NCI-H460 (cell line): ENCODE data around the gene CAND1. TPM values are rescaled to one million over a fixed set of nuclear protein-coding genes. Genes with fewer than 3 reads are reported as not detected.
"Not testable (repeated sequence)": the region's sequence is repeated elsewhere in the genome, so short reads cannot be mapped to it uniquely, and the experiment has no call there.

Source experiments
- DNase-seq: peaks from one replicate; pipeline ENCODE4 v3.0.0-alpha.2; 2016; ENCODE audit warnings: low read depth; ENCODE audit errors: extremely low read depth
- total RNA-seq: library from RNA; depleted of rRNA; stranded (reverse); fragments of >200 nt; shearing (Covaris generic); gene quantifications from 2 replicates; pipeline ENCODE4 v1.2.3, GENCODE V29; 2014

CAND1 gene
- total RNA-seq, 1 experiment from 2014 or later: 82.8 TPM

DNA sequence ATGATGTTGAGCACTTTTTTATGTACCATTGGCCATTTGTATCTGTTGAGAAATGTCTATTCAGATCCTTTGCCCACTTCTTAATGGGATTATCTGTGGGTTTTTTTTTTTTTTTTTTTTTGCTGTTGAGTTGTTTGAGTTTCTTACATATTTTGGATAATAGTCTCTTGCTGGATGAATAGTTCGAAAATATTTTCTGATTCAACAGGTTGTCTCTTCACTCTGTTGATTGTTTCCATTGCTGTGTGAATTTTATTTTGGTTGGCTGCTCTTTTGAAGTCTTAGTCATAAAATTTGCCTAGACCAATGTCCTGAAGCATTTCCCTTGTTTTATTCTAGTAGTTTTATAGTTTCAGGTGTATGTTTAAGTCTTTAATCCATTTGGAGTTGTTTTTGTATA lies 64.5 kb downstream of the CAND1 start:
- no peak for DNase-seq

- DNase-seq: no peak
These were observed 69.3 kb downstream of the CAND1 start for GRCh38 chr12:67338426-67338825.

- DNase-seq: no peak
These were observed 70.4 kb downstream of the CAND1 start for GRCh38 chr12:67339530-67339929.

GRCh38 chr12:67341086-67341485 lies 71.9 kb downstream of the CAND1 start:
- not testable (repeated sequence) for DNase-seq

- DNase-seq: no peak
These were observed 76.0 kb downstream of the CAND1 start for GRCh38 chr12:67344979-67345710.

DNA sequence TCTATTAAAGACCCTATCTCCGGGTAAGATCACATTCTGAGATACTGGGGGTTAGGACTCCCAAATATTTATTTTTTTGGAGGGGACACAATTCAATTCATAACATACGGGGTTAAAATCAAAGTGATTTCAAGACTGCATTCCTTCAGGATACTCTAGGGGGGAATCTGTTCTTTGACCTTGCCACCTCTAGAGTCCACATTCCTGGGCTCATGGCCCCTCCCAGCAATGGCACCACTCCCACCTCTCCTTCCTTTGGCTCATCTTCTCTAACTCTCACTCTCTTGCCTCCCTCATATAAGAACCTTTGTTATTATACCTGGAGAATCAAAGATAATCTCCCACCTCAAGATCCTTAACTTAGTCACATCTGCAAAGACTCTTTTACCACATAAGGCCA lies 79.5 kb downstream of the CAND1 start:
- no peak for DNase-seq

DNA sequence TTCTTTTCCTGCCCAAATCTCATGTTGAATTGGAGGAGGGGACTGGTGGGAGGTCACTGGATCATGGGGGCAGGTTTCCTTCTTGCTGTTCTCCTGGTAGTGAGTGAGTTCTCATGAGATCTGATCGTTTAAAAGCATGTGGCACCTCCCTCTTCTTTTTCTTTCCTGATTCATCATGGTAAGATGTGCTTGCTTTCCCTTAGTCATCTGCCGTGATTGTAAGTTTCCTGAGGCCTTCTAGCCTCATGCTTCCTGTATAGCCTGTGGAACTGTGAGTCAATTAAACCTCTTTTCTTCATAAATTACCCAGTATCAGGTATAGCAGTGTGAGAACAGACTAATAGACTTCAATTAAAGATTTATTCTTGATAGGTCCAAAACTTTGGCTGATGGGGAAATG lies 83.5 kb downstream of the CAND1 start:
- no peak for DNase-seq

DNA sequence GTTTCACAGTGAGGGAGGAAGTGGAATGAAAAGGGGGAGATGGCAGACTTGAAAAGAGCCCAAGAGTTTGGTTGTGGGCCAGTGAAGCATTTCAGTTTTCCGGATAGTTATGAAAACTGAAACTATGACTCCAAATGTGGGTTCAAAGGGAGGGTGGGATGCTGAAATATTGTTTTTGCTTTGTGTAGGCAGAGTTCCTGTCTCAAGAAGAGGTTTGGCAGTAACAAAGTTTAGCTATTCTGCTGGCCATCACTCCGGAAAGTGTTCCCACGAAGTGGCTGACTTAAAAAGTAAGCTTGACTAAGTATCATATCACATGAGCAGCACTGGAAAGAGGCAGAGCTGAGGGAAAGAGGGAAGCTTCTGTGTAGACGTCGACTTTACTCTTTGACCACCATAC lies 85.2 kb downstream of the CAND1 start:
- DNase-seq: no peak

DNA sequence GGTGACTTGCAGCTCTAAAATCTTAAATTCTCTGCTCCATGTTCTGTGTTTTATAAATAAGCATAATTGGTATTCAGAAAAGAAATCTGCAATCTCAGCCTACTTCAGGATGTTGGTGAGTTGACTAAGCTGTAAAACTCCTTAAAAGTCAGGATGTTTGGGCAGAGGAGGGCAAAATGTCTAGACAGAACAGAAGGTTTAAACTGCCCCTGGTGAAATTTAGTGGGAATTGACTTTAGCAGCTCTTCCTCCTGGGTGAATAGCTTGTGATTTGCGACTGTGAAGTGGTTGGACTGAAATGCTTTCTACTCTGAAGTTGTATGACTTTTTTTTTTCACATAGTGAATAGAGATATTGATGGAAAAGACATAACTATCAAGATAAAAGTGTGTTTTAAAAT lies 85.8 kb downstream of the CAND1 start:
- DNase-seq: no peak

GRCh38 chr12:67355428-67356379 lies 86.5 kb downstream of the CAND1 start:
- DNase-seq: peak; percentile 45

GRCh38 chr12:67356380-67356774 lies 87.2 kb downstream of the CAND1 start:
- no peak for DNase-seq

DNA sequence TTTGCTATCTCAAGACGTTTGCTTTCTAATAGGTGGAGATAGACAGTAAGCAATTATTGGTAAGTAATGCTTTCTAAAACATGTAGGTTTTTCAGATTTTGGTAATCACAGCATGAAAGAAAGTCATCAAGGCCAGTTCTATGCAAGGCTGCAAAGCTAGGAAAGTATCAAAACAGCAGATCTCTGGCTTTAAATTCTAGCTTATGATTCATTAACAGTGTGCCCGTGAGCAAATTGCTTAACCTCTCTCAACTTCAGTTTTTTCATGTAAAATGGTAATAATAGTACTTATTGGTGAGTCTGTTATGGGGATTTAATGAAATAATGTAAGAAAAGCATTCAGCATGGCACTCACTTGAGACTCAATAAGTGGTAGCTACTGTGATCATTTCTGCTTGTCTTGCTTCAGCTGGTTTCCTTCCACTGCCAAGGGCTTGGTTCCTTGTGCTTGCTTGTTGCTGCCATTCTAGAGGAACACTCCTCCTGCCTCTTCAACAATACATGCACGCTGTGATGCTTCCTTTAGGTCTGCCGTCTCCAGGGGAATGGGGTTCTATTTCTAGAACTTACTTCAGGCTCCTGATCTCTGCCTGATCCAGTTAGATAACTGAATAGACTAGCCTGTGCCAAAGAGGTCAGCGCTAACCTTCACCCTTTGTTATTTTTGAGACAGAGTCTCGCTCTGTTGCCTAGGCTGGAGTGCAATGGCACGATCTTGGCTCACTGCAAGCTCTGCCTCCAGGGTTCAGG lies 88.4 kb downstream of the CAND1 start:
- no peak for DNase-seq

GRCh38 chr12:67358781-67359338 lies 89.7 kb downstream of the CAND1 start:
- DNase-seq: no peak

DNA sequence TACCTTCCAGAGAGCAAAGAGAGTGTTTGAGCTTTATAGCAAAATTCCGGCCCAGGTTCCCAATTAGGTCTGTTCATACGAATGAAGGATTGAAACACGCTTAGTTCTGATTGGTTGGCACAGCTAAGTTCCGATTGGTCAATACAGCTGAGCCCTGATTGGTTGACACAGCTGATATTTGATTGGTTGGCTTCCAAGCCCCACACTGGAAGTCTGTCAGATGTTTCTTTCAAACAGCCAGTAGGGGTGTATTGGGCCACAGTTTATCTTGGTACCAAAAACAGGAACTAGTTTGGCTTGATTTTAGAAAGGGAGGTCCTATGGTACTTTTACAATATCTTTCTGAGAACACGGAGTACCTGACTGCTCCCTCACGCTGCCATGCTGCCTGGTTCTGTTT lies 93.4 kb downstream of the CAND1 start:
- no peak for DNase-seq

GRCh38 chr12:67364228-67364627 lies 95.1 kb downstream of the CAND1 start:
- no peak for DNase-seq

DNA sequence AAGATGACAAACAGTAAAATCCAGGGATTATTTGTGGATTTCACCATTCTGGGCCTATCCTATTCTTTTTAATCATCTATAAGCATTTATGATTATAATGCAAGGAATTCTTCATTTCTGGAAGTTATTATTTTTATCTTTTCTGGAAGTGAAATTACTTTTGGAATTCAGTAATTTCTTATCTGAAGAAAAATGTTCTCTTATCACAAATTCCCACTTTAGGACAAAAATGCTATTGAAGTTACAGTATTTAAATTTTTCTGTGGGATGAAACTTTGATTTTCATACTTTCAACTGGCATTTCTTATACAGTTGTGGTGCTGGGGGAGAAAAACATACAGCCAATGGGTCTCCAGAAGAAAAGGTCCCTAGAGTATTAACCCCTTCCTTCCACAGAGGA lies 96.0 kb downstream of the CAND1 start:
- no peak for DNase-seq

- no peak for DNase-seq
These were observed 98.7 kb downstream of the CAND1 start for GRCh38 chr12:67367843-67368242.
